Choroid plexus epithelial cell (primary cell): ENCODE results near the gene RBM6.

Source experiments
- DNase-seq: peaks from one replicate; pipeline ENCODE4 v3.0.0-alpha.2; 2010; ENCODE audit warnings: low read depth
- H3K4me3 ChIP-seq: 2 replicates; pipeline ENCODE4 v1.5.1; 2011; ENCODE audit warnings: low read depth, mild to moderate bottlenecking, control low read depth, low read length, moderate library complexity
- TF ChIP-seq, protein P1 (sequence below): conservative IDR thresholded peaks from 2 replicates; pipeline ENCODE4 v1.5.1; 2011; ENCODE audit warnings: low read depth, mild to moderate bottlenecking, control low read depth, inconsistent platforms, low read length, moderate library complexity

The RBM6 gene

DNA sequence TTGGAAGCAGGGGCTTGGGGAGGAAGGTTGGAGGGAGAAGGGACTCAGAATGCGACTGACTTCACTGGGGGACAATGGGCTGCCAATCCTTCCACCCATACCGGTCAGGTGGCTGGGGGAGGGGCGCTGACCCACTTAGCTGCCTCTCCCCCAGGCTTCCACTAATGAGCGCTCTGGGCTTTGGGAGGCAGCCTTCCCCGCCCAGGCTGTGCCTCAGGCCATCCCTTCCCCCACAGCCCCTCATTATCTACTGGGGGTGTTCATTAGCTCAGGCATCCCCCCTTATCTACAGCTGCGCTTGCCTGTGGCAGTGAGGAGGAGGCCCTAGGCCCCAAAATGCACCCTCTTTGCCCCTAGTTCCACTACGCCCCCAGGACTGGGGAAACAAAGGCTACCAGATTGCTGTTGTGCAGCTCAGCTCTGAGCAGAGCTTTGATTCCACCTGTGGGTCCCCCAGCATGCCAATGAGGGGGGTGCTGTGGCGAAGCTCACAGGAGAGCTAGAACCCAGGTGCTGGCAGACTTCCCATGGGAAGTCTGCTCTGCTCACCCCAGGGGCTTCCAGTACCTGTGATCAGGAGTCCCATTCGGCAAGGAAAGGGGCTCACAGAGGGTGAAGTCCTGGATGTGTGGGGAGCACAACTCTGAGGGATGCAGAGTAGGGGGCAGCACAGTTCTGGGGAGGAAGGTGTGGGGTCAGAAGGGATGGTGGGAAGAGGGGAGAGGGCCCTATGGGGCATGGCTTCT lies 185.8 kb downstream of the RBM6 start:
- DNase-seq, result no peak
- TF ChIP-seq, protein P1, sequence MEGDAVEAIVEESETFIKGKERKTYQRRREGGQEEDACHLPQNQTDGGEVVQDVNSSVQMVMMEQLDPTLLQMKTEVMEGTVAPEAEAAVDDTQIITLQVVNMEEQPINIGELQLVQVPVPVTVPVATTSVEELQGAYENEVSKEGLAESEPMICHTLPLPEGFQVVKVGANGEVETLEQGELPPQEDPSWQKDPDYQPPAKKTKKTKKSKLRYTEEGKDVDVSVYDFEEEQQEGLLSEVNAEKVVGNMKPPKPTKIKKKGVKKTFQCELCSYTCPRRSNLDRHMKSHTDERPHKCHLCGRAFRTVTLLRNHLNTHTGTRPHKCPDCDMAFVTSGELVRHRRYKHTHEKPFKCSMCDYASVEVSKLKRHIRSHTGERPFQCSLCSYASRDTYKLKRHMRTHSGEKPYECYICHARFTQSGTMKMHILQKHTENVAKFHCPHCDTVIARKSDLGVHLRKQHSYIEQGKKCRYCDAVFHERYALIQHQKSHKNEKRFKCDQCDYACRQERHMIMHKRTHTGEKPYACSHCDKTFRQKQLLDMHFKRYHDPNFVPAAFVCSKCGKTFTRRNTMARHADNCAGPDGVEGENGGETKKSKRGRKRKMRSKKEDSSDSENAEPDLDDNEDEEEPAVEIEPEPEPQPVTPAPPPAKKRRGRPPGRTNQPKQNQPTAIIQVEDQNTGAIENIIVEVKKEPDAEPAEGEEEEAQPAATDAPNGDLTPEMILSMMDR, result no peak
- H3K4me3 ChIP-seq, result no peak overlapping the region

DNA sequence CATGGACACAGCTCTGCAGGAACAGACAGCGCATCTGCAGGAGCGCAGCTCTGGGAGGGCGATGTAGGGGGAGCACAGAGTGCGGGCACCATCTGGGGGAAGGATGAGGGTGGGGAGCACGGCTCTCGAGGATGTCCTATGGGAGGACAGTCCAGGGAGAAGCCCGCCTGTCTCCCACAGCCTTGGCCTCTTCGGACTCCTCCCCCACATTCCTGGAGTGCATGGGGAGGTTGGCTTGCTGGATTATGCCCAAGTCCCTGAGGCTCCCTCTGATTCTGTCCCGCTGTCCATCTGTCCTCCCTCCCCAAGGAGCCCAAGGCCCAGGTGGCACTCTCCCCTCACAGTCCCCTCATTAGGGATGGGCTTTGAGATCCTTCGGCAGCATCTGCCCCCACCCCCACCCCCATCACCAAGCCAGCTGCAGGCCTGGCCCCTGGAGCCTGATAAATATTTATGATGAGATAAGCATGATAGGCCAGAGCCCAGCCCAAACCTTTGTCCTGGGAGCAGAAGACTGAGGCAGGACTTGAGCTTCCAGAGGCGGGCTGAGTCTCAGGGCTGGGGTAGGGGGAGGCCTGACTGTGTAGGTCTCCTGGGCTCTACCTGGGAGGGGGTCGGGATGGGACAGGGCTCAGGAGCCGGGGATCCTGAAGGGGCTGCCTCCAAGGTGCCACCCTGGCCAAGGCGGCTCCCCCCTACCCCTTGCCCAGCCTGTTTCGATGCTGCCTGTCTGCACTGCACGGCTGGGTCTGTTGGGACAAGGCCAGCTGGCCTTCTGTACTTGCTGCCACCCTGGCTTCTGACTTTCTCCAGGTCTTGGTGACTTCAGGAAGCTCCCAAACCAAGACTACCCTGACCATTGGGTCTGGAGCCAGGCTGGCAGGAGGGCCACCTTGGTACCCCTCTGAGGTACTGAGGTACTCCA lies 186.6 kb downstream of the RBM6 start:
- TF ChIP-seq, protein P1, result no peak
- peak; percentile 56 for DNase-seq
- H3K4me3 ChIP-seq, result no peak overlapping the region
